Panc1 (cell line): Measurements from ENCODE around the gene TLE5. TPM values are rescaled to one million over a fixed set of nuclear protein-coding genes. Genes with fewer than 3 reads are reported as not detected.

Experiments
- ATAC-seq: fragments of 200-7000 bp; cut with Tn5 transposase; 2 replicates; pipeline ENCODE4 v1.9.1; 2020; ENCODE audit warnings: mild to moderate bottlenecking, moderate library complexity
- BruUV-seq: library from RNA; stranded (reverse); fragments of 400-500 nt; replicated peaks from 2 replicates; lab custom pipeline; 2021; lab: Mats Ljungman, UMichigan
- CTCF ChIA-PET: fragments of 300-600 bp; sonication (Branson Sonifier 250); formaldehyde crosslinking; loops from one replicate; lab custom pipeline; 2022; ENCODE audit warnings: antibody characterized with exemption; lab: Charles Lee
- POLR2A ChIA-PET: fragments of 300-600 bp; sonication (Branson Sonifier 250); formaldehyde crosslinking; loops from one replicate; lab custom pipeline; 2022; ENCODE audit warnings: antibody characterized with exemption; lab: Charles Lee
- DNase-seq: peaks from one replicate; pipeline ENCODE4 v3.0.0-alpha.2; 2010; ENCODE audit warnings: low read depth, low spot score
- H3K27ac ChIP-seq: 2 replicates; pipeline ENCODE4 v1.5.1; 2011; ENCODE audit warnings: mild to moderate bottlenecking, low read length, inconsistent platforms
- H3K27me3 ChIP-seq: fragments of 200-500 bp; sonication (Bioruptor generic); 2 replicates; pipeline ENCODE4 v1.6.0; 2014; ENCODE audit warnings: low read length, inconsistent platforms; ENCODE audit not compliant: control insufficient read depth, insufficient read depth
- H3K36me3 ChIP-seq: fragments of 200-500 bp; sonication (Bioruptor generic); 2 replicates; pipeline ENCODE4 v1.5.1; 2014; ENCODE audit warnings: inconsistent platforms, mild to moderate bottlenecking, low read length, moderate library complexity; ENCODE audit not compliant: control insufficient read depth, insufficient read depth
- H3K4me1 ChIP-seq: 2 replicates; pipeline ENCODE4 v1.5.1; 2011; ENCODE audit warnings: inconsistent platforms, mild to moderate bottlenecking, low read length, moderate library complexity; ENCODE audit not compliant: control insufficient read depth, insufficient read depth
- H3K4me3 ChIP-seq, 2 experiments: 2 replicates each; pipeline ENCODE4 v1.5.1; 2011 to 2012; ENCODE audit warnings: low read depth in 2 of 2, low read length in 2 of 2, mild to moderate bottlenecking in 2 of 2, inconsistent platforms in 1 of 2, moderate library complexity in 1 of 2
- H3K9me3 ChIP-seq: fragments of 200-500 bp; sonication (Bioruptor generic); 2 replicates; pipeline ENCODE4 v1.5.1; 2014; ENCODE audit warnings: low read depth, mild to moderate bottlenecking, inconsistent platforms, low read length, moderate library complexity; ENCODE audit not compliant: control insufficient read depth, insufficient read depth
- CTCF ChIP-seq: fragments of 450-650 bp; IDR thresholded peaks from 2 replicates; pipeline ENCODE4 v1.5.1; 2017; ENCODE audit warnings: mild to moderate bottlenecking
- POLR2AphosphoS5 ChIP-seq: IDR thresholded peaks from 2 replicates; pipeline ENCODE4 v1.6.1; 2012; ENCODE audit warnings: mild to moderate bottlenecking, low read depth, low read length, moderate library complexity
- REST ChIP-seq, 2 experiments: IDR thresholded peaks; 2 replicates each; pipeline ENCODE4 v1.6.1; 2011 to 2012; ENCODE audit warnings: low read depth in 2 of 2, control low read depth in 1 of 2, low read length in 1 of 2, mild to moderate bottlenecking in 1 of 2, moderate library complexity in 1 of 2; ENCODE audit not compliant: insufficient read depth in 1 of 2
- SIN3A ChIP-seq: IDR thresholded peaks from 2 replicates; pipeline ENCODE4 v1.6.1; 2012; ENCODE audit warnings: low read depth, mild to moderate bottlenecking, low read length, moderate library complexity, borderline replicate concordance; ENCODE audit not compliant: insufficient read depth
- TCF7L2 ChIP-seq: IDR thresholded peaks from 2 replicates; pipeline ENCODE4 v1.6.1; 2011; ENCODE audit warnings: mild to moderate bottlenecking, low read depth, low read length, inconsistent platforms
- in situ Hi-C: cut with HindIII; loops from 2 replicates; pipeline ENCODE4 v1.10.0; 2016; ENCODE audit warnings: low sequenced_read_pairs, low pct_unique_long_range_greater_than_20kb
- intact Hi-C: fragments of 100-400 bp; cut with micrococcal nuclease; formaldehyde crosslinking; loops from one replicate; pipeline ENCODE4 v1.10.0; 2022; ENCODE audit not compliant: unreplicated experiment
- total RNA-seq: library from RNA; stranded (reverse); gene quantifications from one replicate; pipeline ENCODE4 v1.2.1, GENCODE V29; 2021; ENCODE audit not compliant: unreplicated experiment

TLE5 gene
- total RNA-seq, 1 experiment from 2014 or later, result 287 TPM

GRCh38 chr19:3054265-3054971, 7.9 kb downstream of the TLE5 start:
- Histone ChIP-seq H3K4me1 (peaks cover 28% of the 10 kb centered on the region), H3K4me3 (no peak overlapping the region), H3K9me3 (no peaks in the 10 kb centered on the region), H3K27ac (no peak overlapping the region), H3K36me3 (no peaks in the 10 kb centered on the region), H3K27me3 (no peaks in the 10 kb centered on the region)
- DNase-seq (no peak), ATAC-seq (no peak)
- no TSS peak for BruUV-seq
- ChIA-PET POLR2A (interaction anchor here (0.6 kb wide), 1 partner anchor 18 kb away, joined by 8 read pairs; no protein-coding TSS in a partner anchor), CTCF (no interaction called here)
- intact Hi-C loops, result no loop called here
- TF ChIP-seq REST (IDR thresholded peaks at IDR 0.05; ENCODE audit: insufficient read depth in 1 of 2, low read depth in 2 of 2, low read length in 1 of 2) (no peak), CTCF (no peak), POLR2AphosphoS5 (no peak), TCF7L2 (no peak), SIN3A (no peak)
- in situ Hi-C loops, result no loop called here

- H3K36me3 ChIP-seq, result no peaks in the 10 kb centered on the region
- peaks cover 28% of the 10 kb centered on the region for H3K4me1 ChIP-seq
- in situ Hi-C loops, result no loop called here
- intact Hi-C loops, result no loop called here
- ChIA-PET POLR2A (interaction anchor here (0.6 kb wide), 1 partner anchor 19 kb away, joined by 8 read pairs; no protein-coding TSS in a partner anchor), CTCF (no interaction called here)
- no peaks in the 10 kb centered on the region for H3K9me3 ChIP-seq
- DNase-seq (no peak), ATAC-seq (no peak)
- no TSS peak for BruUV-seq
- H3K27me3 ChIP-seq, result no peaks in the 10 kb centered on the region
- H3K4me3 ChIP-seq, result no peak overlapping the region
- no peak overlapping the region for H3K27ac ChIP-seq
- TF ChIP-seq POLR2AphosphoS5 (no peak), REST (IDR thresholded peaks at IDR 0.05; ENCODE audit: insufficient read depth in 1 of 2, low read depth in 2 of 2, low read length in 1 of 2) (no peak)
Observed at GRCh38 chr19:3053780-3054179, 8.5 kb downstream of the TLE5 start.
